Measurements from ENCODE around the gene ABT1. TPM values are rescaled to one million over a fixed set of nuclear protein-coding genes. Genes with fewer than 3 reads are reported as not detected.

Gene ABT1
- total RNA-seq, 1 donor from 2014 or later: 15.7 TPM

- peak; percentile 67 for DNase-seq
Measured at GRCh38 chr6:26607434-26608230, 10.9 kb downstream of the ABT1 start.

GRCh38 chr6:26609463-26609862 lies 12.7 kb downstream of the ABT1 start:
- no peak for DNase-seq

- no peak for DNase-seq
Measured at GRCh38 chr6:26611599-26611998, 14.8 kb downstream of the ABT1 start.

- DNase-seq: no peak
Measured at GRCh38 chr6:26613201-26613600, 16.4 kb downstream of the ABT1 start.

GRCh38 chr6:26613689-26614683 lies 17.2 kb downstream of the ABT1 start:
- DNase-seq: peak; percentile 20

GRCh38 chr6:26623339-26623859 lies 26.6 kb downstream of the ABT1 start:
- DNase-seq: no peak

GRCh38 chr6:26624557-26624956 lies 27.8 kb downstream of the ABT1 start:
- no peak for DNase-seq

GRCh38 chr6:26627843-26628242 lies 31.1 kb downstream of the ABT1 start:
- DNase-seq: no peak

- DNase-seq: no peak
Measured at GRCh38 chr6:26629359-26629758, 32.6 kb downstream of the ABT1 start.

GRCh38 chr6:26640806-26641205 lies 44.1 kb downstream of the ABT1 start:
- no peak for DNase-seq

- no peak for DNase-seq
Measured at GRCh38 chr6:26646074-26646473, 49.3 kb downstream of the ABT1 start.

Other genes with a start within 250 kb of the ABT1 start
- gene BTN3A2, start 231.8 kb upstream of the ABT1 start, total RNA-seq: 7.0 TPM
- gene BTN2A2, start 213.8 kb upstream of the ABT1 start, total RNA-seq: 17.1 TPM
- 23.4 TPM for gene BTN3A1, start 194.7 kb upstream of the ABT1 start, total RNA-seq
- 12.0 TPM for gene BTN3A3, start 156.4 kb upstream of the ABT1 start, total RNA-seq
- 15.8 TPM for gene BTN2A1, start 139.0 kb upstream of the ABT1 start, total RNA-seq
- not detected for gene BTN1A1, start 96.7 kb upstream of the ABT1 start, total RNA-seq
- gene HMGN4, start 58.6 kb upstream of the ABT1 start, total RNA-seq: 56.7 TPM
- 21.6 TPM for gene ZNF322, start 62.8 kb downstream of the ABT1 start, total RNA-seq

Measured in tongue (tissue), 2 donors.